GM21447 (cell line): ENCODE data around the gene SEMA6B.
"Not testable (repeated sequence)": the region's sequence is repeated elsewhere in the genome, so short reads cannot be mapped to it uniquely, and the experiment has no call there.

ENCODE experiments used
- ATAC-seq: cut with Tn5 transposase; IDR thresholded peaks from one replicate; pipeline ENCODE4 v1.9.1; 2021; ENCODE audit not compliant: unreplicated experiment

Gene SEMA6B, protein sequence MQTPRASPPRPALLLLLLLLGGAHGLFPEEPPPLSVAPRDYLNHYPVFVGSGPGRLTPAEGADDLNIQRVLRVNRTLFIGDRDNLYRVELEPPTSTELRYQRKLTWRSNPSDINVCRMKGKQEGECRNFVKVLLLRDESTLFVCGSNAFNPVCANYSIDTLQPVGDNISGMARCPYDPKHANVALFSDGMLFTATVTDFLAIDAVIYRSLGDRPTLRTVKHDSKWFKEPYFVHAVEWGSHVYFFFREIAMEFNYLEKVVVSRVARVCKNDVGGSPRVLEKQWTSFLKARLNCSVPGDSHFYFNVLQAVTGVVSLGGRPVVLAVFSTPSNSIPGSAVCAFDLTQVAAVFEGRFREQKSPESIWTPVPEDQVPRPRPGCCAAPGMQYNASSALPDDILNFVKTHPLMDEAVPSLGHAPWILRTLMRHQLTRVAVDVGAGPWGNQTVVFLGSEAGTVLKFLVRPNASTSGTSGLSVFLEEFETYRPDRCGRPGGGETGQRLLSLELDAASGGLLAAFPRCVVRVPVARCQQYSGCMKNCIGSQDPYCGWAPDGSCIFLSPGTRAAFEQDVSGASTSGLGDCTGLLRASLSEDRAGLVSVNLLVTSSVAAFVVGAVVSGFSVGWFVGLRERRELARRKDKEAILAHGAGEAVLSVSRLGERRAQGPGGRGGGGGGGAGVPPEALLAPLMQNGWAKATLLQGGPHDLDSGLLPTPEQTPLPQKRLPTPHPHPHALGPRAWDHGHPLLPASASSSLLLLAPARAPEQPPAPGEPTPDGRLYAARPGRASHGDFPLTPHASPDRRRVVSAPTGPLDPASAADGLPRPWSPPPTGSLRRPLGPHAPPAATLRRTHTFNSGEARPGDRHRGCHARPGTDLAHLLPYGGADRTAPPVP

GRCh38 chr19:4559569-4559968 is at the start of gene SEMA6B:
TSS of gene SEMA6B (minus strand) at chr19:4559684. CDS start at chr19:4558457, 1,227 bp downstream.
- no peak for ATAC-seq

DNA sequence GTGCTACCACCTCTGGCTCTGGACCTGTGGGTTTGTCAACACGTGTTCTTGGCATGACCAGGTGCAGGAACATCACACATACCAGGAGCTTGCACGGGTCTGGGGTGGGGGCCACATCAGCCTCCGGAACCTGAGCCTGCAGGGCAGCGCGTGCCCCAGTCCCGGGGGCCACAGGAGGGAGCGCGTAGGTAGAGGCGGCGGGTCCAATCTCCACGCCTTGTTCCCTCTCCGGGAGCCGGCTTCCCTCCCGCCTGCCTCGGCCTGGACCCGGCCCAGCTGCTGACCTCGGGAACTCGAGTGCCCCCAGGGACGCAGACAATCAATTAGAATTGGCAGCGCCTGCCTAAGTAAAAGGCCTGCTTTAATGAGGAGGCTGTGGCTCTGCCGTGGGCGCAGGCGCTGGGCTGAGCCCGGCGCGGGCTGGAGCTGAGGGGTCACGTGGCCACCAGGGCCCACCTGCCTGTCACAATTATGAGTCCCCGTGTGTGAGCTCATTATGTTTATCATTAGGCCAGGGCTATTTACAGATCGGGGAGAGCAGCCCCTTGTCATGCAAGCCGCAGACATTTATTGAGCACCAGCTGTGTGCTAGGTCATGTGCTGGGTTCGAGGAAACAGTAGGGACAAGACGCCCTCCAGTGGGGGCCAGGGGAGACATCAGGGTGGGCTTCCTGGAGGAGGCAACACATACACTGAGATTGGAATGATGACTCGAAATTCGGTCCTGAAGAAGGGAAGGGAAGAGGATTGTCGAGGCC is 47.6 kb upstream of the SEMA6B start:
- ATAC-seq = no peak

- no peak for ATAC-seq
Observed at GRCh38 chr19:4606181-4606580, 46.7 kb upstream of the SEMA6B start.

GRCh38 chr19:4604912-4605311 is 45.4 kb upstream of the SEMA6B start:
- ATAC-seq = no peak

DNA sequence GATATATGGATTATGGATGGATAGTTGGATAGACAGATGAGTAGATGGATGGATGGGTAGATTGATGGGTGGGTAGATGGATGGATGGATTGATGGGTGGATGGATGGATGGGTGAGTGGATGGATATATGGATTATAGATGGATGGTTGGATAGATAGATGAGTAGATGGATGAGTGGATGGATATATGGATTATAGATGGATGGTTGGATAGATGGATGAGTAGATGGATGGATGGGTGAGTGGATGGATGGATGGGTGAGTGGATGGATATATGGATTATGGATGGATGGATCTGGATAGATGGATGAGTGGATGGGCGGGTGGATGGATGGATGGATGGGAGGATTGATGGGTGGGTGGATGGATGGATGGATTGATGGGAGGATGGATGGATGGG is 43.4 kb upstream of the SEMA6B start:
- ATAC-seq = no peak

GRCh38 chr19:4602173-4602788 is 42.8 kb upstream of the SEMA6B start:
- ATAC-seq = no peak

GRCh38 chr19:4600893-4601292 is 41.4 kb upstream of the SEMA6B start:
- ATAC-seq = no peak

DNA sequence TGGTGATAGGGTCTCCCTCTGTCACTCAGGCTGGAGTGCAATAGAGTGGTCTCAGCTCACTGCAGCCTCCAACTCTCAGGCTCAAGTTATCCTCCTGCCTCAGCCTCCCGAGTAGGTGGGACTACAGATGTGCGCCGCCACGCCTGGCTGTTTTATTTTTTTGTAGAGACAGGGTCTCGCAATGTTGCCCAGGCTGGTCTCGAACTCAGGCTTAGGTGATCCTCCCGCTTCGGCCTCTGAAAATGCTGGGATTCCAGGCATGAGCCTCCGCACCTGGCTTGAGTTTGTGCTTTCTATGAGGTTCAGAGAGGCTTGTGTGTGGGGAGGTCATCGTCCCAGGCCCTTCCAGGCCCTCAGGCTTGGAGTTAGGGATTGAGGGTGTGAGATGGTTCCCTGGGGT is 40.6 kb upstream of the SEMA6B start:
- ATAC-seq = no peak

- ATAC-seq = no peak
Observed at GRCh38 chr19:4598712-4599111, 39.2 kb upstream of the SEMA6B start.

GRCh38 chr19:4597975-4598671 is 38.6 kb upstream of the SEMA6B start:
- no peak for ATAC-seq

DNA sequence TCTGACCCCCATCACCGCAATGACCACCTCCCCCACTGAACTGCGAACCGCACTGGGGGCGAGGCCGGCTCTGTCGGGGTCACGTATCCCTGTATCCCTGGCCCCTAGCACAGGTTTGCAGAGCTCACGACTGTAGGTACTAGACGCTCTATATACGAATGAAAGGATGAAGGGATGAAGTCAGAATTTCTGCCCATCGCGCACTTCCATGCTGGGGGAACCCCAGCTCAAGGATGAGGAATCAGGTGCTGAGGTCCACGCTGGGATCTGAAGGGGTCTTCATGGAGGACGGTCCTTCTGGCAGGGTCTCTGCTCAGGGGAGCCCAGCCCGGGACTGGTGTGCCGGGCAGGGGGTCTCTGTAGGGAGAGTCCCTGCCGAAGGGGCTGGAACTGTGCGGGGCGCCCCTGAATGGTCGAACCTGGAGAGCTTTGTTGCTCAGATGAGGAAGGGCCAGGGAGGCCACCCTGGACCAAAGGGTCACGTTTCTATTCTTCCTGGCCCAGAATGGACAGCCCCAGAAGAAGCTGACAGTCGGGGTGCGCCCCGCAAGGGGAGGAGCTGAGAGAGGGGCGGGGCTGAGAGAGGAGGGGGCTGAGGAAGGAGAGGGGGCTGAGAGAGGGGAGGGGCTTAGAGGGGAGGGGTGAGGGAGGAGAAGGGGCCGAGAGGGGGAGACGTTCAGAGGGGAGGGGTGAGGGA is 37.9 kb upstream of the SEMA6B start:
- no peak for ATAC-seq

DNA sequence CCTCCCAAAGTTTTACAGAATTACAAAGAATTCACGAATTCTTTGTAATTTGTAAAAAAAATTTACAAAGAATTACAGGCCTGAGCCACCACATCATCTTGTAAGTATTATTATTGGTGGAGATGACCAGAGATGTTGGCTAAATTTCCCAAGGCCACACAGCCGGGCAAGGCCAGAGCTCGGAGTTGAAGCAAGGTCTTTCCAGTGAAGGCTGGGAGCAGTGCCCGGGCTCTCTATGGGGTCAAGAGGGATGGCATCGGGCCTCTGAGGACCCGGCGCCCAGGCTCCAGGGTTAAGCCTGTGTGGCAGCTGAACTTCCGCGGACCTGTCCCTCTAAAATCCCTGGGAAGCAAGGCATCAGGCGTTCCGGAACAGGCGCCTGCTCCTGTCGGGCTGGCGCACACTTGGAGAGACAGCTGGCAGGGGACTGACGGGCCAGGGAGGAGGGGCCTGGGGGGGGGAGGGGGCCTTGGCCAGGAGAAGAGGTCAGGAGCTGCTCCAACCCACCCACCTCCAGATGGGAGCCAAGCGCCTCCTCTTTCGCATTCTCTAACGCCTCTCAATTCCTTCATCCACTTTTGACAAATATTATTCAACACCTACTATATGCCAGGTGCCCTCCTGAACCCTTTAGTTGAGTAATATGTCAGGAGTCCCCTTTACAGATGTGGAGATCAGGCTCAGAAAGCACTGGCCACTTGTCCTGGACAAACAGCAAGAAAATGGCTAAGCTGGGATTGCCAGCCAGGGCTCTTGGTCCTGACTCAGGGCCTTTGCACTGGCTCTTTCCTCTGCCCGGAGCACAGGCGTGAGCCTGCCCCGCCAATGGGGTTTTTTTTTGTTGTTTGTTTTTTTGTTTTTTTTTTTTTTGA is 36.8 kb upstream of the SEMA6B start:
- ATAC-seq = no peak

DNA sequence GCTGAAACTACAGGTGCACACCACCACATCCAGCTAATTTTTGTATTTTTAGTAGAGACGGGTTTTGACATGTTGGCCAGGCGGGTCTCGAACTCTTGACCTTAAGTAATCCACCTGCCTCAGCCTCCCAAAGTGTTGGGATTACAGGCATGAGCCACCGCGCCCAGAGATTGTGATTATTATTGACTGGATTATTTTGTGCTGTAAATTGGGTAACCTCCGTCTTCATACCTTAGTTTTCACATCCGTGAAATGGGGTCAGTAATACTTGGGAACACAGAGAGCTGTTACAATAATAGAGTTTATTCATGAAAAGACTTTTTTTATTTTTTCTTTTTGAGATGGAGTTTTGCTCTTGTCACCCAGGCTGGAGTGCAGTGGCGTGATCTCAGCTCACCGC is 35.7 kb upstream of the SEMA6B start:
- not testable (repeated sequence) for ATAC-seq

DNA sequence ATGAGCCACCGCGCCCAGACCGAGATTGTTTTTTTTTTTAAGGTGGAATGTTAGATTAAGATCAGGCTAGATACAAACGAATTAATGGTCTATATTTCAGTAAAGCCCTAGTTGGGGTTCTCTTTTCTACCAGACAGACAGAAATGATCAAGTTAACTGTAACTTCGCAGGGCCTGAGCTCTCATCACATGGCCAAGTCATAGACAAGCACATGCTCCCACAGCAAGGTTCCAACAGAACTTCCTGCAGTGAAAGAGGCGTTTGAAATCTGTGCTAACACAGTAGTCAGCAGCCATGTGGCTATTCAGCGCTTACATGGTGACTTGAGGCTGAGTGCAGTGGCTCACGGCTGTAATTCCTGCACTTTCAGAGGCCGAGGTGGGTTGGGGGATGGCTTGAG is 34.7 kb upstream of the SEMA6B start:
- no peak for ATAC-seq

- ATAC-seq = no peak
Observed at GRCh38 chr19:4593409-4593851, 33.9 kb upstream of the SEMA6B start.

DNA sequence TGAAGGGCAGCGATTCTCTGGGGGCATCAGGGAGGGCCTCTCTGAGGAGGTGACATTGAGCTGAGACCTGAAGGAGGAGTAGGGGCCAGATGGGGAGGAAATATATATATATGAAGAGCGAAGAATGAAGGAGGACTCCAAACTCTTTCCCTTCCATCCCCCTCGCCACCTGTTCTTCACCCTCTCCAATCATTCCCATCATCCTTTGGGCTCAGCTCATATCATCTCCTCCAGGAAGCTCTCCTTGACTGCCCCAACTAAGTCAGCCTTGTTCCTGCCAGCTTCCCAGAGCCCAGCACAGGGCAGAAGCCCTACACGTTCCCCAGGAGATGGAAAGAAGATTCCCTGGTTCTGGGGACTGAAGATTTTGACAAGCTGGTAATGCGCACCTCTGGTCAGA is 33.0 kb upstream of the SEMA6B start:
- ATAC-seq = no peak

GRCh38 chr19:4591320-4591719 is 31.8 kb upstream of the SEMA6B start:
- no peak for ATAC-seq

GRCh38 chr19:4590559-4590958 is 31.1 kb upstream of the SEMA6B start:
- no peak for ATAC-seq
